ENCODE measurements around the gene GRPEL2. TPM values are rescaled to one million over a fixed set of nuclear protein-coding genes. Genes with fewer than 3 reads are reported as not detected.

The GRPEL2 gene
- 19.1 and 22.6 TPM in 2 replicates for total RNA-seq (ENCODE audit: low replicate concordance)
- long read RNA-seq, full-length matches to known transcripts, result 5 of 20 reads
- long read RNA-seq, partial matches to known transcripts, result 0 of 20 reads
- long read RNA-seq, other reads (novel, unspliced or antisense), result 15 of 20 reads

- no peak for TF ChIP-seq CTCF (conservative IDR thresholded peaks at IDR 0.05)
- Mint-ChIP-seq H3K27me3 (no peaks in the 10 kb centered on the region), H3K9me3 (no peaks in the 10 kb centered on the region), H3K36me3 (peaks cover 13% of the 10 kb centered on the region), H3K4me3 (peak within 1 kb of the TSS; percentile 97), H3K27ac (peak within 1 kb of the TSS; percentile 92), H3K4me1 (ENCODE audit: unreplicated experiment) (peaks cover 13% of the 10 kb centered on the region)
- peak; percentile 94 for DNase-seq (ENCODE audit: extremely low spot score, unreplicated experiment)
Observed at GRCh38 chr5:149345147-149345891, at the start of gene GRPEL2. GRPEL2 (plus strand) TSS chr5:149345499; CDS start chr5:149345540, 41 bp downstream.

- Mint-ChIP-seq H3K27me3 (no peaks in the 10 kb centered on the region), H3K36me3 (no peaks in the 10 kb centered on the region), H3K4me3 (no peak overlapping the region), H3K4me1 (ENCODE audit: unreplicated experiment) (peaks cover 5% of the 10 kb centered on the region), H3K9me3 (no peaks in the 10 kb centered on the region), H3K27ac (peak overlapping the region; percentile 50)
- no peak for DNase-seq (ENCODE audit: extremely low spot score, unreplicated experiment)
- no peak for TF ChIP-seq CTCF (conservative IDR thresholded peaks at IDR 0.05)
Observed at GRCh38 chr5:149297340-149298025, 47.8 kb upstream of the GRPEL2 start.

- Mint-ChIP-seq H3K27ac (peak overlapping the region; percentile 50), H3K4me1 (ENCODE audit: unreplicated experiment) (peaks cover 5% of the 10 kb centered on the region), H3K36me3 (no peaks in the 10 kb centered on the region), H3K9me3 (no peaks in the 10 kb centered on the region), H3K4me3 (no peak overlapping the region), H3K27me3 (no peaks in the 10 kb centered on the region)
- TF ChIP-seq CTCF (conservative IDR thresholded peaks at IDR 0.05), result no peak
- no peak for DNase-seq (ENCODE audit: extremely low spot score, unreplicated experiment)
Observed at GRCh38 chr5:149298163-149298562, 47.1 kb upstream of the GRPEL2 start.

- no peak for TF ChIP-seq CTCF (conservative IDR thresholded peaks at IDR 0.05)
- H3K36me3 Mint-ChIP-seq, result no peaks in the 10 kb centered on the region
- no peak for DNase-seq (ENCODE audit: extremely low spot score, unreplicated experiment)
- no peaks in the 10 kb centered on the region for H3K9me3 Mint-ChIP-seq
- peaks cover 5% of the 10 kb centered on the region for H3K4me1 Mint-ChIP-seq (ENCODE audit: unreplicated experiment)
- H3K27me3 Mint-ChIP-seq, result no peaks in the 10 kb centered on the region
- no peak overlapping the region for H3K4me3 Mint-ChIP-seq
- H3K27ac Mint-ChIP-seq, result no peak overlapping the region
Observed at GRCh38 chr5:149298842-149299404, 46.4 kb upstream of the GRPEL2 start.

- TF ChIP-seq CTCF (conservative IDR thresholded peaks at IDR 0.05), result no peak
- no peaks in the 10 kb centered on the region for H3K27me3 Mint-ChIP-seq
- H3K4me1 Mint-ChIP-seq (ENCODE audit: unreplicated experiment), result peaks cover 5% of the 10 kb centered on the region
- no peaks in the 10 kb centered on the region for H3K36me3 Mint-ChIP-seq
- H3K4me3 Mint-ChIP-seq, result no peak overlapping the region
- H3K9me3 Mint-ChIP-seq, result no peaks in the 10 kb centered on the region
- DNase-seq (ENCODE audit: extremely low spot score, unreplicated experiment), result no peak
- no peak overlapping the region for H3K27ac Mint-ChIP-seq
Observed at GRCh38 chr5:149299451-149300054, 45.7 kb upstream of the GRPEL2 start.
